Dermis lymphatic vessel endothelial cell (primary cell): ENCODE data around the gene CD37. TPM values are rescaled to one million over a fixed set of nuclear protein-coding genes. Genes with fewer than 3 reads are reported as not detected.

Experiments used
- total RNA-seq: library from RNA; depleted of rRNA; stranded (reverse); fragments of >200 nt; gene quantifications from 2 replicates; pipeline ENCODE4 v1.2.1, GENCODE V29; 2014

CD37 gene
- not detected in 2 replicates for total RNA-seq

GRCh38 chr19:49335071-49335783, at the start of gene CD37:
TSS of gene CD37 (plus strand) at chr19:49335406. CDS start at chr19:49335541, 135 bp downstream.

GRCh38 chr19:49324801-49325576, 10.2 kb upstream of the CD37 start, which contains the start of gene SLC6A16:
TSS of gene SLC6A16 (minus strand) at chr19:49325191. CDS start at chr19:49311347, 13,844 bp downstream.

GRCh38 chr19:49362048-49362928, 27.1 kb downstream of the CD37 start, which contains the start of gene TEAD2:
TSS of gene TEAD2 (minus strand) at chr19:49362416. CDS start at chr19:49360075, 2,341 bp downstream.

GRCh38 chr19:49363268-49364082, 28.3 kb downstream of the CD37 start, which contains the start of gene DKKL1:
TSS of gene DKKL1 (plus strand) at chr19:49363877. CDS start at chr19:49363999, 122 bp downstream.

GRCh38 chr19:49387936-49388372, 52.7 kb downstream of the CD37 start, which contains the start of gene KASH5:
TSS of gene KASH5 (plus strand) at chr19:49388249. CDS start at chr19:49390884, 2,635 bp downstream.

Other genes with a start within 250 kb of the CD37 start
- 149 and 151 TPM in 2 replicates for gene SNRNP70, start 250.0 kb upstream of the CD37 start, total RNA-seq
- 1.2 and 2.8 TPM in 2 replicates for gene LIN7B, start 221.0 kb upstream of the CD37 start, total RNA-seq
- gene C19orf73, start 216.3 kb upstream of the CD37 start, total RNA-seq: 0.43 TPM in 2 replicates
- gene PPFIA3, start 215.9 kb upstream of the CD37 start, total RNA-seq: 6.6 and 8.0 TPM in 2 replicates
- under 0.01 TPM in 1 of 2 replicates, not detected in the other for gene HRC, start 180.0 kb upstream of the CD37 start, total RNA-seq
- gene TRPM4, start 177.6 kb upstream of the CD37 start, total RNA-seq: 16.2 and 17.2 TPM in 2 replicates
- 0.43 and 0.52 TPM in 2 replicates for gene SLC6A16, start 10.2 kb upstream of the CD37 start, total RNA-seq
- gene TEAD2, start 27.0 kb downstream of the CD37 start, total RNA-seq: 61.4 and 79.1 TPM in 2 replicates
- 0.34 and 0.43 TPM in 2 replicates for gene DKKL1, start 28.5 kb downstream of the CD37 start, total RNA-seq
- not detected in 2 replicates for gene KASH5, start 52.8 kb downstream of the CD37 start, total RNA-seq
- gene PTH2, start 88.0 kb downstream of the CD37 start, total RNA-seq: not detected in 2 replicates
- not detected in 2 replicates for gene GFY, start 90.0 kb downstream of the CD37 start, total RNA-seq
- 0.22 and 0.26 TPM in 2 replicates for gene SLC17A7, start 106.1 kb downstream of the CD37 start, total RNA-seq
- gene PIH1D1, start 116.4 kb downstream of the CD37 start, total RNA-seq: 141 and 154 TPM in 2 replicates
- gene ALDH16A1, start 117.8 kb downstream of the CD37 start, total RNA-seq: 54.6 and 58.0 TPM in 2 replicates
- 0.60 and 1.4 TPM in 2 replicates for gene FLT3LG, start 138.8 kb downstream of the CD37 start, total RNA-seq
- gene RPL13A, start 152.2 kb downstream of the CD37 start, total RNA-seq: 4,546 and 5,479 TPM in 2 replicates
- gene RPS11, start 161.0 kb downstream of the CD37 start, total RNA-seq: 2,954 and 3,854 TPM in 2 replicates
- gene FCGRT, start 177.3 kb downstream of the CD37 start, total RNA-seq: 152 and 195 TPM in 2 replicates
- 3.7 and 7.8 TPM in 2 replicates for gene RCN3, start 192.6 kb downstream of the CD37 start, total RNA-seq
- gene NOSIP, start 245.2 kb downstream of the CD37 start, total RNA-seq: 83.2 and 95.1 TPM in 2 replicates
- gene PRRG2, start 245.9 kb downstream of the CD37 start, total RNA-seq: 9.0 and 12.1 TPM in 2 replicates